ENCODE data around the gene RLN3.

DNA sequence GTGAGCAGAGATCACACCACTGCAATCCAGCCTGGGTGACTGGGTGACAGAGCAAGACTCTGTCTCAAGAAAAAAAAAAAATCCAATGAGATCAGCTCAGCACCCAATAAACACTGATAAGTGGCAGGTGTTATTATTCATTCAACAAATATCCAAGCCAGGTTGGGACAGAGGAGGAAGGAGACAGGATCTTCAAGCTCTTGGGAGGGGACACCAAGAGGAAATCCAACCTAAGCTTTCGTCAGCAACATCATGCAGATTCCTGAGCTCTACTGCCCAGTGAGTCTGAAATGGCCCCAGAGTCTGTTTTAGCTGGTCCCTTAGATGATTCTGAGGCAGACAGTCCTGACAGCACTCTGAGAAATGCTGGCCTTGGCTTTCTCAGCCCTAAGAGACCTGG lies 29.5 kb upstream of the RLN3 start:
- TF ChIP-seq, protein P1, sequence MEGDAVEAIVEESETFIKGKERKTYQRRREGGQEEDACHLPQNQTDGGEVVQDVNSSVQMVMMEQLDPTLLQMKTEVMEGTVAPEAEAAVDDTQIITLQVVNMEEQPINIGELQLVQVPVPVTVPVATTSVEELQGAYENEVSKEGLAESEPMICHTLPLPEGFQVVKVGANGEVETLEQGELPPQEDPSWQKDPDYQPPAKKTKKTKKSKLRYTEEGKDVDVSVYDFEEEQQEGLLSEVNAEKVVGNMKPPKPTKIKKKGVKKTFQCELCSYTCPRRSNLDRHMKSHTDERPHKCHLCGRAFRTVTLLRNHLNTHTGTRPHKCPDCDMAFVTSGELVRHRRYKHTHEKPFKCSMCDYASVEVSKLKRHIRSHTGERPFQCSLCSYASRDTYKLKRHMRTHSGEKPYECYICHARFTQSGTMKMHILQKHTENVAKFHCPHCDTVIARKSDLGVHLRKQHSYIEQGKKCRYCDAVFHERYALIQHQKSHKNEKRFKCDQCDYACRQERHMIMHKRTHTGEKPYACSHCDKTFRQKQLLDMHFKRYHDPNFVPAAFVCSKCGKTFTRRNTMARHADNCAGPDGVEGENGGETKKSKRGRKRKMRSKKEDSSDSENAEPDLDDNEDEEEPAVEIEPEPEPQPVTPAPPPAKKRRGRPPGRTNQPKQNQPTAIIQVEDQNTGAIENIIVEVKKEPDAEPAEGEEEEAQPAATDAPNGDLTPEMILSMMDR (IDR thresholded peaks at IDR 0.05): no peak
- TF ChIP-seq JUND (IDR thresholded peaks at IDR 0.05) (no peak), FOXM1 (IDR thresholded peaks at IDR 0.05; ENCODE audit: low read depth) (no peak), PBX3 (IDR thresholded peaks at IDR 0.05) (no peak), FOXJ3 (CRISPR knock-in tag; IDR thresholded peaks at IDR 0.05) (no peak), CHD2 (IDR thresholded peaks at IDR 0.05; ENCODE audit: low read length, partially characterized antibody) (no peak), SIN3A (IDR thresholded peaks at IDR 0.05; ENCODE audit: borderline replicate concordance, low read depth, low read length) (no peak), POLR2AphosphoS5 (IDR thresholded peaks at IDR 0.05; ENCODE audit: low read depth, low read length) (no peak), EP300 (IDR thresholded peaks at IDR 0.05; ENCODE audit: borderline replicate concordance in 1 of 2, low read depth in 1 of 2, low read length in 1 of 2) (no peak)
- TF ChIP-seq, protein P2, sequence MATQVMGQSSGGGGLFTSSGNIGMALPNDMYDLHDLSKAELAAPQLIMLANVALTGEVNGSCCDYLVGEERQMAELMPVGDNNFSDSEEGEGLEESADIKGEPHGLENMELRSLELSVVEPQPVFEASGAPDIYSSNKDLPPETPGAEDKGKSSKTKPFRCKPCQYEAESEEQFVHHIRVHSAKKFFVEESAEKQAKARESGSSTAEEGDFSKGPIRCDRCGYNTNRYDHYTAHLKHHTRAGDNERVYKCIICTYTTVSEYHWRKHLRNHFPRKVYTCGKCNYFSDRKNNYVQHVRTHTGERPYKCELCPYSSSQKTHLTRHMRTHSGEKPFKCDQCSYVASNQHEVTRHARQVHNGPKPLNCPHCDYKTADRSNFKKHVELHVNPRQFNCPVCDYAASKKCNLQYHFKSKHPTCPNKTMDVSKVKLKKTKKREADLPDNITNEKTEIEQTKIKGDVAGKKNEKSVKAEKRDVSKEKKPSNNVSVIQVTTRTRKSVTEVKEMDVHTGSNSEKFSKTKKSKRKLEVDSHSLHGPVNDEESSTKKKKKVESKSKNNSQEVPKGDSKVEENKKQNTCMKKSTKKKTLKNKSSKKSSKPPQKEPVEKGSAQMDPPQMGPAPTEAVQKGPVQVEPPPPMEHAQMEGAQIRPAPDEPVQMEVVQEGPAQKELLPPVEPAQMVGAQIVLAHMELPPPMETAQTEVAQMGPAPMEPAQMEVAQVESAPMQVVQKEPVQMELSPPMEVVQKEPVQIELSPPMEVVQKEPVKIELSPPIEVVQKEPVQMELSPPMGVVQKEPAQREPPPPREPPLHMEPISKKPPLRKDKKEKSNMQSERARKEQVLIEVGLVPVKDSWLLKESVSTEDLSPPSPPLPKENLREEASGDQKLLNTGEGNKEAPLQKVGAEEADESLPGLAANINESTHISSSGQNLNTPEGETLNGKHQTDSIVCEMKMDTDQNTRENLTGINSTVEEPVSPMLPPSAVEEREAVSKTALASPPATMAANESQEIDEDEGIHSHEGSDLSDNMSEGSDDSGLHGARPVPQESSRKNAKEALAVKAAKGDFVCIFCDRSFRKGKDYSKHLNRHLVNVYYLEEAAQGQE (IDR thresholded peaks at IDR 0.05; ENCODE audit: low read depth, low read length): no peak
